ENCODE measurements around the gene GNB4.

The GNB4 gene

GRCh38 chr3:179369621-179370020 is 81.6 kb downstream of the GNB4 start:
- no peak for DNase-seq (ENCODE audit: low read depth in 2 of 2, low spot score in 1 of 2)

- DNase-seq (ENCODE audit: low read depth in 2 of 2, low spot score in 1 of 2) = no peak
These were observed 87.9 kb downstream of the GNB4 start for GRCh38 chr3:179363332-179363731.

- DNase-seq (ENCODE audit: low read depth in 2 of 2, low spot score in 1 of 2) = no peak
These were observed 95.3 kb downstream of the GNB4 start for GRCh38 chr3:179355996-179356395.

- DNase-seq (ENCODE audit: low read depth in 2 of 2, low spot score in 1 of 2) = no peak
These were observed 102.8 kb downstream of the GNB4 start for GRCh38 chr3:179348325-179349013.

- DNase-seq (ENCODE audit: low read depth in 2 of 2, low spot score in 1 of 2) = peak; percentile 52 to 81
These were observed 103.7 kb downstream of the GNB4 start, which contains the start of gene MFN1 for GRCh38 chr3:179347345-179348194. Gene MFN1 (plus strand): TSS chr3:179347709. CDS start chr3:179348852, 1,143 bp downstream.
